ENCODE results near the gene ANO7.

The ANO7 gene

GRCh38 chr2:241248897-241249296 lies 60.4 kb downstream of the ANO7 start:
- DNase-seq (ENCODE audit: low read depth in 2 of 2), result no peak

DNA sequence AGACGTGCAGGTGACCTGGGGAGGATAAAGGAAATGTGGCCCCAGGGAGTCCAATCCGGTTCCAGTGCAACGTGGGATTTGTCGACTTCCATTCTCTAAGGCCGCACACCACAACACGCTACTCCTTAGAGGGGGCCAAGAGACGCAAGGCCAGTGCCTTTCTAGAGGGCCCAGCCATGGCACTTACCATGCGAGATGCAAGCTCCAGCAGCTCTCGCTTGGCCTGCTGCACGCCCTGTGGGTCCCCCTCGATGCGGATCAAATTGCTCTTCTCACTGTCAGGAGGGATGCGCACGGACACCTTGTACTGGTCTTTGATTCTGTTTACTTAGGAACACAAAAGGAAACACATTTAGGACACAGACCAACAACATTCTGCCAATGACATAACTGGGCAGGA lies 61.2 kb downstream of the ANO7 start:
- no peak for DNase-seq (ENCODE audit: low read depth in 2 of 2)

GRCh38 chr2:241252778-241253475 lies 64.5 kb downstream of the ANO7 start:
- DNase-seq (ENCODE audit: low read depth in 2 of 2), result no peak

DNA sequence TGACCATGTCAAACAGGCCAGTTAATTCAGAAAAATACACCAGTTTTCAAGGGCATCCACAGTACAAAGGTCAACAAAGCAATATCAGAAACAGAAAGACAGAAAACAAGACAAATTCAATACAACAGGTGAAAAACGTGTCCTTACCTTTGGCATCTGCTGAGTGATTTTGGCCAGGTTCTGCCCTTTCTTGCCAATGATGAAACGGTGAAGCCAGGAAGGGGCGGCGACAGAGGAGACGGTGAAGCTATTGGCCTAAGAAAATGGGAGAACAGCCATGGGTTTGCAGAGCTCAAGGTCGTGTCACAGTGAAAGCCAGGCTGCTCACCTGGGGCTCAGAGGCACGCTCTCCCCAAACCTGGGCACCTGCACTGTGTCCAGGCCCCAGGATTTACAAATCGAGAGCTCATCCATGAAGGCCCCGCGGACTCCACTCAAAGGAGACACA lies 66.5 kb downstream of the ANO7 start:
- DNase-seq (ENCODE audit: low read depth in 2 of 2), result no peak

DNA sequence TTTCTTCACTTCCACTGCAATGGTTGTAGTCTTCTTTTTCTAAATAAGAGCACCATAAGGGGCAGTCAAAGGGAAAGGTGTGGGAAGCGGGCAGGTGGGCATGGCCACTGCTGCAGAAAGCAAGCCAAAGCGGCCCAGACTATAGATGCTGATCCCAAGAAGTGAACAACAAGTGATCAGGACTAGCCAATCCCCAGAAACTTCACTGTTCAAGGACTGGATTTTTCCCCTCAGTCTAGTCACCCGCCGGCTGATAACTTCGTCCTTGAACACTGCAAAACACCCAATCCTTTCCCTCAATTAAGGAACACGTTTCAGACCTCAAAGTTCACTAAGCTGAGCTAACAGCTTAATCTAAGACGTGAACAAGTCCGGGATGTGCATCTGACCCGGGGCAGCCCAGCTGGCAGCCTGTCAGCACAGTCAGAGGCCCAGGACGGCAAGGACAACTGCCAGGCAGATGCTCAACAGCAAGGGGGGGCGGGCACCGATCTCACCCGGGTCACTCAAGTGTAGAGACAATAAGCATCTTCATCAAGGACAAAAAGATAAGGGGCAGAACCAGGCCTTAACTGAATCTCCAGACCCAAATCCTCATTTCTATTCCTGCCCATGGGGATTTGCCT lies 67.2 kb downstream of the ANO7 start:
- no peak for DNase-seq (ENCODE audit: low read depth in 2 of 2)

GRCh38 chr2:241256168-241256545 lies 67.7 kb downstream of the ANO7 start:
- no peak for DNase-seq (ENCODE audit: low read depth in 2 of 2)

GRCh38 chr2:241257419-241258032 lies 69.0 kb downstream of the ANO7 start:
- DNase-seq (ENCODE audit: low read depth in 2 of 2), result no peak

DNA sequence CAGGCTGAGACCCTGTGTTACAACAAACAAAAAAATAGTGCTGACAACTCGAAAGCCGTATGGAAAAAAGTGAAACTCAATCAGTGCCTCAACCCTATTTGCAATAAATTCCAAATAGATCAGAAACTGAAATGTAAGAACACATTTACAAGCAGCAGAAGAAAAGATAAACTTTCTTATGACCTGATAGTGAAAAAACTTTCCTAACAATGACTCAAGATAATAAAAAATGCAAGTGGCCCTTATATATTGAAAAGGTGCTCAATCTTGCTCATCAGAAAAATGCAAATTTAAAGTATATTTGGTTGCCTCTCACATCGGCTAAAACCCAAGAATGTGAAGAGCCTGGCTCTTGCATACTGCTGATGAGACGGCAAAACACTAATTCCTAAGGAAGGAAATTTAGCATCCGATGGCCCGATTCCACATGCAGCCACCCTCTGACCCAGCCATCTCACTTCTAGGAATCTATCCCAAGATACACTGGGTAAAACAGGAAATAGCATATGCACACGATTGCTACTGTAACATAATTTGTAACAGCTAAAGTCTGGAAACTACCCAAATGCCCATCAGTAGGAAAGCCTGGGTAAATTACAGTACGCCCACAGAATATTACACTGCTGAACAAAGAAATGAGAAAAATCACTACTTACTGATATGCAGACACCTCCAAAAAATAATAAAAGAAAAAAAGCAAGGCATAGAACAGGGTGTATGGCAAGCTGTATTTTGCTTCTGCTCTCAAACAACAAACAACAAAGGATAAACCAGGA lies 70.2 kb downstream of the ANO7 start:
- DNase-seq (ENCODE audit: low read depth in 2 of 2), result no peak

GRCh38 chr2:241260911-241261310 lies 72.4 kb downstream of the ANO7 start:
- DNase-seq (ENCODE audit: low read depth in 2 of 2), result no peak

DNA sequence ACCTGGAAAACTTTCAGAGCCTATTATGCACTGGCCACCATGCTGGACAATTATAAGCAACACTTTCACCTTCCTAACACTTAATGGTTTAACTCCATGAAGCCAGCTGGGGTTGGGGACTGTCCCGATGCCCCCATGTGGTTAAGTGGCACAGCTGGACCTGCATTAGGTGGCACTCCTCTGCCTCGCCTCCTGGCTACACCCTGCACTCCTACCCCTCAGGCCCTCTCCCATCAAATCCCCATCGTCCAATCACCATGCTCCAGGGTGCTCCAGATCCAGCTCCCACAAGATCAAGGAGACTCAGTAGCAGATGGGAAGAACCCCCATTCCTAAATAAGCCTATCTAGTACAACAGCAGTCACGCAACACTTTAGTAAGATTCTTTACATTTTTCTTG lies 73.2 kb downstream of the ANO7 start:
- DNase-seq (ENCODE audit: low read depth in 2 of 2), result no peak

GRCh38 chr2:241263061-241263460 lies 74.6 kb downstream of the ANO7 start:
- no peak for DNase-seq (ENCODE audit: low read depth in 2 of 2)

DNA sequence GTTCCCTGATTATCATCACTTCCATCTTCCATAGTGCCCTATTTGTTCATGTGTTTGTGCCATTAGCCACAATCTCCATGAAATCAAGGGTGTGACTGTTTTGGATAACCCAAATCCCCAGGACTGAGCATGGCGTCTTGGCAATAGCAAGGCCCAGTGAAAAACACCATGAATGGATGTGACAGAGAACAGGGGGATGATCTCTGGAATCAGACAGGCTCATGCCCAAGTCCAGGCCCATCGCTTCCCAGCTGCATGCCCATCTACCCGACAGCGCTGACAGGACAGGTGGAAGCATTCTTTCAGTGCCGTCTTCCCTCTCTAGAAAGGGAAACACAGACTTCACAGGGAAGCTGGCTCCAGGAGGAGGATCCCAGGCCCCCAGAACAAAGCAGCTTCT lies 77.0 kb downstream of the ANO7 start:
- DNase-seq (ENCODE audit: low read depth in 2 of 2), result no peak

GRCh38 chr2:241267249-241268067 lies 79.0 kb downstream of the ANO7 start:
- DNase-seq (ENCODE audit: low read depth in 2 of 2), result no peak

DNA sequence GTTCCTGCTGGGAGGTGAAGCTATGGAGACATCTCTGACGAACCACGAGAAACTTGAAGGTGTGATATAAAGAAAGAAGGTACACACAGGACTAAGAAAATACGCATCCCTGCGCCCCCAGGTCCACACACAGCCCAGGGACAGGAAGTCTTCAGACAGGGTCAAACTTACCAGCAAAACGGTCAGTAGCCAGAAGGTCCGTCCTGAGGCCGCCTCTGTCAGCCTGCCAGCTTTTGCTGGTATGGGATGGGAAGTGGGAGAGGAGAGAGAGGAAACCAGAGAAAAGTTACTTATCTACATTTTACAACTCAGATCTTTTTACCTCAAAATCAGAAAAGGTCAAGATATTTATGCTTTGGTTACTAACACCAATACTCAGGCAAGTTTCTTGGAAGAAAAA lies 79.8 kb downstream of the ANO7 start:
- DNase-seq (ENCODE audit: low read depth in 2 of 2), result no peak

GRCh38 chr2:241268716-241269445 lies 80.4 kb downstream of the ANO7 start:
- DNase-seq (ENCODE audit: low read depth in 2 of 2), result no peak

- no peak for DNase-seq (ENCODE audit: low read depth in 2 of 2)
These were observed 81.4 kb downstream of the ANO7 start for GRCh38 chr2:241269707-241270520.

DNA sequence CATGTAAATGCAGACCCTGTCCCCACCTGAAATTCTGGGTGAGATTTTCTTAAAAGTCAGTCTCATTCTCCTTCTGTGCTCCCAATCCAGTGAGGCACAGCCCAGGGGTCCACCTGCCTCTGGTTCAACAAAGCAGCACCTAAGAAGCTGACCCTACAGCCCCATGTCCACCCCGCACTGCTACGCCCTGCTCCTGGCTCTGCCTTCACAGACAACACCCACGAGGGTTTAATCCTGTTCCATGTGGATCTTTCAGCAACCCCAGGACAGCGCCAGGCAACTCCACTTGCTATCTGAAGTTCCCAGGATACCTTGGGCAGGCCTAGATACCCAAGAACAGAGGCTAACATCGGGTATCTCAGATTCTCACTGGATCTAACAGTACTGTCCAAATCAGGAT lies 82.1 kb downstream of the ANO7 start:
- no peak for DNase-seq (ENCODE audit: low read depth in 2 of 2)

- peak; percentile 23 to 31 for DNase-seq (ENCODE audit: low read depth in 2 of 2)
These were observed 83.3 kb downstream of the ANO7 start for GRCh38 chr2:241271706-241272302.

All from stimulated activated CD8-positive, alpha-beta memory T cell treated with anti-CD3 and anti-CD28 coated beads, Interleukin-15, amount 100 ng/mL, for 4 hours (primary cell).